Measurements from ENCODE around the gene HS6ST2.

HS6ST2 gene

DNA sequence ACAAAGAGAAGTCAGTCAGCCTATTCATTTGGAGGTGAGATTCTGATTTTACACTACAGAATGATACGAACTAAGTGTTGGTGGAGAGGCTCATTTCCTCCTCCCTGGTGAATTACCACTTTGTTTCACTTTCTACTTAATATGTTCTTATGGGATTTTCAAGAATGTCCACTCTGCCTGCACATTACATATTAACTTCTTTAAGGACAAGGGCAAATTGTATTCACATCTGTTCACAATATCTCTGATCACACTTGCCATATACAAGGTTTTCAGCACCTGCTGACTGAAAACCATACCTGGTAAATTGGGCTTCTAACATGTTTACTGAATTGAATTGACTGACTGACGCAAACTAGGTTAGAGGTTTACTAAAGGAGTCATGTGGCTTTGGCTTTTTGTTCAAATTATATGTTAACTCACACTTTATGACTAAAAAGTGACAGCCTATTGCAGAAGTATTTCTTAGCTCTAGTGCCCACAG, 281.2 kb downstream of the HS6ST2 start:
- Histone ChIP-seq H3K36me3 (ENCODE audit: control insufficient read depth, insufficient read depth, low read length) (no peaks in the 10 kb centered on the region), H3K27me3 (ENCODE audit: control insufficient read depth, insufficient read depth, low read length) (no peaks in the 10 kb centered on the region), H3K4me3 (ENCODE audit: low read length) (no peak overlapping the region), H3K4me1 (ENCODE audit: control insufficient read depth, insufficient read depth, low read length) (no peaks in the 10 kb centered on the region), H3K9ac (ENCODE audit: low read length) (no peak overlapping the region), H3K9me3 (ENCODE audit: control insufficient read depth, low read length) (no peaks in the 10 kb centered on the region)

DNA sequence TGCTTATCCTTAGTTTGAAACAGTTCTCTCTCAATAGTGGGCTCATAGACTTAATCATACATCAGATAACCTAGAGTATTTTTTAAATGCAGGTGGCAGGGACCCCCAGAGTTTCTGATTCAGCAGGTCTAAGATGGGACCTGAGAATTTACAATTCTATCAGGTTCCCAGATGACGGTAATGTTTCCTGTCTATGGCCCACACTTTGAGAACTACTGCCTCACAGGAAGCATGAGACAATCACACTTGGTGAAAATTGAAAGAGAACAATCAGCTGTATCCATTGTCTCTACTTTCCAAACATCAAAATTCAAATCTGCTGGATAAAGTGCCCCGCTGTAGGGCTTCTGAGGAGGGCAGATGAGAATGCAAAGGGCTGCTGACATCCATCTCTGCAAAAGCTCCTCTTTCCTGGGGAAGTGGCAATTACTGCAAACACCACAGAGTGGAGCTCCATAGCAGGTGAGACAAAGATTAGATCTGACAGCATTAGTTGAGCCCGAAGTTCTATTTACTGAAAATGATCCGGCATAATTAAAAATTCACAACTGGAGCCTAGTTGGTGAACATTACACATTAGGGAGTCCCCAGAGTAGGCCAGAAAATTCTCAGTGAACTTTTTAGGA, 281.8 kb downstream of the HS6ST2 start:
- H3K9me3 ChIP-seq (ENCODE audit: control insufficient read depth, low read length), result no peaks in the 10 kb centered on the region
- H3K36me3 ChIP-seq (ENCODE audit: control insufficient read depth, insufficient read depth, low read length), result no peaks in the 10 kb centered on the region
- no peaks in the 10 kb centered on the region for H3K27me3 ChIP-seq (ENCODE audit: control insufficient read depth, insufficient read depth, low read length)
- H3K4me3 ChIP-seq (ENCODE audit: low read length), result no peak overlapping the region
- no peak overlapping the region for H3K9ac ChIP-seq (ENCODE audit: low read length)
- H3K4me1 ChIP-seq (ENCODE audit: control insufficient read depth, insufficient read depth, low read length), result no peaks in the 10 kb centered on the region

DNA sequence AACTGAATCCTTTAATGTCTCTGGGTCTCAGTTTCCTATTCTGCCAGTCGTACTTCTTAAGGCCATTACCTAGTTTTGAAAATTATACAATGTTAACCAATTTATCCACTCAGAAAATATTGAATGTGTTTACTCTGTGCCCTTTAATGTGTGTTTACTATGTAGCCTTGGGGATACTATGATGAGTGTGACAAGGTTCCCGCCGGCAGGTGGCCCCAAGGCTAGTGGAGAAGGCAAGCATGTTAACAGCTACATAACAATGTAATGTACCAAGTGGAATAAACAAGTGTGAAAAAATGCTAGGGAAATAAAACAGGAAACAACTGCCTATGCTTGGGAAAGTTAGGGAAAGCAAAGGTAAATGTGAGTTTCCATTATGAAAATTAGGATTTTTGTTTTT, 282.3 kb downstream of the HS6ST2 start:
- H3K9ac ChIP-seq (ENCODE audit: low read length), result no peak overlapping the region
- no peaks in the 10 kb centered on the region for H3K36me3 ChIP-seq (ENCODE audit: control insufficient read depth, insufficient read depth, low read length)
- H3K4me3 ChIP-seq (ENCODE audit: low read length), result no peak overlapping the region
- H3K4me1 ChIP-seq (ENCODE audit: control insufficient read depth, insufficient read depth, low read length), result no peaks in the 10 kb centered on the region
- H3K27me3 ChIP-seq (ENCODE audit: control insufficient read depth, insufficient read depth, low read length), result no peaks in the 10 kb centered on the region
- no peaks in the 10 kb centered on the region for H3K9me3 ChIP-seq (ENCODE audit: control insufficient read depth, low read length)

DNA sequence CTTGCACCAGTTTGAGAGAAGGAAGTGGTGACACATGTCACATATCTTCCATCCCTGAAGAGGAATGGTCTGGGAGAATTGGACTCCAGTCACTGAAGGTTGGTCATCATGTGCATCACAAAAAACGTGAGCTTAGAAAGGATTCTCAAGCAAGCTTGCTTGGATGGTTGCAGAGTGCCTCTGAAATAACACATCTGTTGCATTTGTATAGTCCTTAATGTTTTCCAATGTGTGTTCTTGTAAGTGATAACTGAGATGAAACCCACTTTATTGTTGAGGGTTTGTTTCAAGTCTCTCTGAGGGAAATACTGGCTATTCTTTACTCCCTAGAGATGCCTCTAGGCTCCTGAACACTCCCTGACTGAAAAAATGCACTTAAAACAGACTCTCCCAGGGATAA, 285.1 kb downstream of the HS6ST2 start:
- H3K36me3 ChIP-seq (ENCODE audit: control insufficient read depth, insufficient read depth, low read length), result no peaks in the 10 kb centered on the region
- H3K4me1 ChIP-seq (ENCODE audit: control insufficient read depth, insufficient read depth, low read length), result no peaks in the 10 kb centered on the region
- H3K27me3 ChIP-seq (ENCODE audit: control insufficient read depth, insufficient read depth, low read length), result no peaks in the 10 kb centered on the region
- no peak overlapping the region for H3K9ac ChIP-seq (ENCODE audit: low read length)
- H3K4me3 ChIP-seq (ENCODE audit: low read length), result no peak overlapping the region
- H3K9me3 ChIP-seq (ENCODE audit: control insufficient read depth, low read length), result no peaks in the 10 kb centered on the region

DNA sequence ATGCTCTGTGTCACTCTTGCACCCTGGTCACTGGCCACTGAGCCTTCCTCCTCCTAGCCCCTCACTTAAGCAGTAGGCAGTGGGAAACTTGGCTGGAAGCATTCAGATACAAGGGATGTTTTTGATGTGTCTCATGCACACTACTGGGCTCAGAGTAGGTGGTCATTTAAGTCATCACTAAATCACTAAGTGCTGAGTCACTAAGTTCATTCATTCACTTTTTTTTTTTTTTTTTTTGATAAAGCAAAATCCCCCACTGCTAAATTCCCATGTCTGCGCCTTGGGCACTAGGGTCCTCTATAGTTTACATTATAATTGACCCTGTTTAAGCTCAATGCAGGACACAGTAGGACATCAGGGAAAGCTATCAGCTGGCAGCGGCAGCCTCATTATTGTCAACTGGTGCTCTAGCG, 287.2 kb downstream of the HS6ST2 start:
- H3K4me1 ChIP-seq (ENCODE audit: control insufficient read depth, insufficient read depth, low read length), result no peaks in the 10 kb centered on the region
- no peaks in the 10 kb centered on the region for H3K27me3 ChIP-seq (ENCODE audit: control insufficient read depth, insufficient read depth, low read length)
- H3K4me3 ChIP-seq (ENCODE audit: low read length), result no peak overlapping the region
- no peak overlapping the region for H3K9ac ChIP-seq (ENCODE audit: low read length)
- H3K9me3 ChIP-seq (ENCODE audit: control insufficient read depth, low read length), result no peaks in the 10 kb centered on the region
- no peaks in the 10 kb centered on the region for H3K36me3 ChIP-seq (ENCODE audit: control insufficient read depth, insufficient read depth, low read length)

DNA sequence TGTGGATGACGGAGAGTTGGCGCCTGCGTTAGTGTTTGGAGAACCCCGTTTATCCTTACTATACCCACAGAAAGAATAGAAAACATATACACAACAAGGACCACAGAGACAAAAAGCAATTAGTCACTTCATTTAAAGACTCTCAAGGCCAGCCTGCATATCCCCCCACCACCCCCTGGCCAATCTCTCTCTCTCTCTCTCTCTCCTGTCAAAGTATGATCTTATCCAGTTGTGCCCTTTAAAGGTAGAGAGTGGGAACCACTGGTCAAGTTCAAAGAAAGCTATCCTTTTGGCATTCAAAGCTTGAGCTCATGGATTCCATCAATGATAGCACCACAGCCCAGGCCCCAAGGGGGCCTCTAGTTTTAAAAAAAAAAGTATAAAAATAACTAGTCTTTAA, 289.3 kb downstream of the HS6ST2 start:
- Histone ChIP-seq H3K4me1 (ENCODE audit: control insufficient read depth, insufficient read depth, low read length) (no peaks in the 10 kb centered on the region), H3K9me3 (ENCODE audit: control insufficient read depth, low read length) (no peaks in the 10 kb centered on the region), H3K9ac (ENCODE audit: low read length) (no peak overlapping the region), H3K27me3 (ENCODE audit: control insufficient read depth, insufficient read depth, low read length) (no peaks in the 10 kb centered on the region), H3K36me3 (ENCODE audit: control insufficient read depth, insufficient read depth, low read length) (no peaks in the 10 kb centered on the region), H3K4me3 (ENCODE audit: low read length) (no peak overlapping the region)

DNA sequence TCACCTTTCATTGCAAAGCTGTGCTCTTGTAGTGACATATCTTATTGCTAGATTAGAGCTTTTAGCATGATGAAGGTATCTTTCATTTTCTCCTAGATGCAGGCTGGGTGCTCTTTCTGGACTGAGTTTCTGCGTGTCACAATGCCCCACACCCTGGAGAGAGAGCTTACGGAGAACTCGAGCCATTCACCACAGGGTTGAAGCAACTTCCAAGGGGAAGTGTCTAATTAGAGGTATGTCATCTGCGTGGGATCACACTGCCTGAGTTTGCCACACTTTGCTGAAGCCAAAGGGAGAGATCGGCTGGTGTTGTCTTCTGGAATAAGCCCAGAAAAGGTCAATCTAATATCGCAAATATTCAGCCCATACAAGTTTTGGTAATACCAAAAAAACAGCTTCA, 290.3 kb downstream of the HS6ST2 start:
- Histone ChIP-seq H3K36me3 (ENCODE audit: control insufficient read depth, insufficient read depth, low read length) (no peaks in the 10 kb centered on the region), H3K9ac (ENCODE audit: low read length) (no peak overlapping the region), H3K4me3 (ENCODE audit: low read length) (no peak overlapping the region), H3K27me3 (ENCODE audit: control insufficient read depth, insufficient read depth, low read length) (no peaks in the 10 kb centered on the region), H3K4me1 (ENCODE audit: control insufficient read depth, insufficient read depth, low read length) (no peaks in the 10 kb centered on the region), H3K9me3 (ENCODE audit: control insufficient read depth, low read length) (no peaks in the 10 kb centered on the region)

DNA sequence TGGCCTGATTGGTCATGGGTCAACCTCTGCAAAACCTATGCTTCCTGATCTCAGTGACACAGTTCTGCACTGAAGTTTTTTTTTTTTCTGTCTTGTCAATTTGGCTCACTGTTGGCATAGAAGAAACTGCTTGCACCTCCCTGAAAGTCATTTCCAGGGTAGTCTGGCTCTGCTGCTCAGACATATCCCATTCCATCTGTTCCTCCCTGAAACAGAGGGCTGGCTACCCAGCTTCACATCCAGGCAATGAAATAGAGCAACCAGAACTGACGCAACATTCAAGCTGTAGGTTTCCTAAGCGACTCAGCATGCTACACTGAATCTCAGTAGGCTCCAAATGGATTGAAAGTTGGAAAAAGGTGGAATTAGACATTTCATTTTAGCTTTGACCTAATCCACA, 292.8 kb downstream of the HS6ST2 start:
- Histone ChIP-seq H3K4me3 (ENCODE audit: low read length) (no peak overlapping the region), H3K36me3 (ENCODE audit: control insufficient read depth, insufficient read depth, low read length) (no peaks in the 10 kb centered on the region), H3K9me3 (ENCODE audit: control insufficient read depth, low read length) (no peaks in the 10 kb centered on the region), H3K27me3 (ENCODE audit: control insufficient read depth, insufficient read depth, low read length) (no peaks in the 10 kb centered on the region), H3K4me1 (ENCODE audit: control insufficient read depth, insufficient read depth, low read length) (no peaks in the 10 kb centered on the region), H3K9ac (ENCODE audit: low read length) (no peak overlapping the region)

DNA sequence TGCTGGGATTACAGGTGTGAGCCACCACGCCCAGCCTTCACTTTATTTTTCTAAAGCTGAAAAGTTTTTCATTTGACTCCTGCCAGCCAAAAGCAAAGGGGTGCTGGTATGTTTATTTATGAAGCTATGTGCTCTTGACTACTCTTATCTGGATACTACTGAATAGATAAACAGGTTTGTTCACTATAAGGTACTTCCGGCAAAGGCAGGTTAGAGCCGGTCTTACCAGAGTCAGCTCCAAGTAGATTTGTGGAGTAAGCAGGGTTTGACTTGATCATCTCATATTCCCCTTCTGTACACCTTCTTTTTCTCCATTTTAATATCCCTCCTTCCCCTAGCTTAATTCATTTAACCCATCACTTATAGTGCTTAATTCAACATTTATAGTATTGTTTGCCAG, 294.2 kb downstream of the HS6ST2 start:
- Histone ChIP-seq H3K9ac (ENCODE audit: low read length) (no peak overlapping the region), H3K36me3 (ENCODE audit: control insufficient read depth, insufficient read depth, low read length) (no peaks in the 10 kb centered on the region), H3K4me3 (ENCODE audit: low read length) (no peak overlapping the region), H3K4me1 (ENCODE audit: control insufficient read depth, insufficient read depth, low read length) (no peaks in the 10 kb centered on the region), H3K27me3 (ENCODE audit: control insufficient read depth, insufficient read depth, low read length) (no peaks in the 10 kb centered on the region), H3K9me3 (ENCODE audit: control insufficient read depth, low read length) (no peaks in the 10 kb centered on the region)

DNA sequence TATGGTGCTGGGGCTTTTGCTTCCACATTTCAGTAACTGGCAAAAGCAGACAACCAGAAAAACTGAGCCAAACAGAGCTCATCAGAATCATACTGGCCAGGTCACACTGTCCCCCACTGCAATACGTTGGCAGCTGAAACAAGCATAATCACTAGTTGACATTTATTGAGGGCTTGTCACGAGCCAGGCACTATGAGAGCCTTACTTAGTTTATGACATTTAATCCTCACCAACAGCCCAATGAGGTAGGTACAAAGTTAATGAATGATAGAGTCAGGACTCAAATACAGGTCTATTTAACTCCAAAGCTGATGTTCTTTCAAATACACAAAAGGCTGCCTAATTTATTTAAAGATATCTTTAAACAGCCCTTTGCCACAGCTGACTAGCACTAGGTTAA, 295.6 kb downstream of the HS6ST2 start:
- Histone ChIP-seq H3K4me1 (ENCODE audit: control insufficient read depth, insufficient read depth, low read length) (no peaks in the 10 kb centered on the region), H3K4me3 (ENCODE audit: low read length) (no peak overlapping the region), H3K9me3 (ENCODE audit: control insufficient read depth, low read length) (no peaks in the 10 kb centered on the region), H3K9ac (ENCODE audit: low read length) (no peak overlapping the region), H3K27me3 (ENCODE audit: control insufficient read depth, insufficient read depth, low read length) (no peaks in the 10 kb centered on the region), H3K36me3 (ENCODE audit: control insufficient read depth, insufficient read depth, low read length) (no peaks in the 10 kb centered on the region)

DNA sequence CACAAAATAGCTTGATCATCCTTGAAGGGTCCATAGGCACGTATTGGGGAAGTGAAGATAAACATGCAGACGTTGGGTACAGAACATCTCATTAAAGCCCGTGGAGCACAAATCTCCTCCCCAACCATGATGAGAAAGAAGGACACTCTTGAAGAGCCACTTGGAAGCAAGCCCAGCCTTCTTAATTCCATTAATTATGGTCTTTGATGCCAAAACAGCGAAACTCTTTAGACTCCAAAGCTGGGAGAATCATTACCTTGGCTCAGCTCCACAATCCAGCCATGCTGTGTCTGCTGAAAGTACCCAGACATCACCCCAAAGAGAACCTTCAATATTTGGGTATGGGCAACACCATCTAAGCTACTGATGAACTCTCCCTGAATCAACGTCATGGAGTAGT, 300.6 kb downstream of the HS6ST2 start:
- no peak overlapping the region for H3K9ac ChIP-seq (ENCODE audit: low read length)
- H3K4me3 ChIP-seq (ENCODE audit: low read length), result no peak overlapping the region
- no peaks in the 10 kb centered on the region for H3K27me3 ChIP-seq (ENCODE audit: control insufficient read depth, insufficient read depth, low read length)
- no peaks in the 10 kb centered on the region for H3K9me3 ChIP-seq (ENCODE audit: control insufficient read depth, low read length)
- H3K4me1 ChIP-seq (ENCODE audit: control insufficient read depth, insufficient read depth, low read length), result no peaks in the 10 kb centered on the region
- H3K36me3 ChIP-seq (ENCODE audit: control insufficient read depth, insufficient read depth, low read length), result no peaks in the 10 kb centered on the region

DNA sequence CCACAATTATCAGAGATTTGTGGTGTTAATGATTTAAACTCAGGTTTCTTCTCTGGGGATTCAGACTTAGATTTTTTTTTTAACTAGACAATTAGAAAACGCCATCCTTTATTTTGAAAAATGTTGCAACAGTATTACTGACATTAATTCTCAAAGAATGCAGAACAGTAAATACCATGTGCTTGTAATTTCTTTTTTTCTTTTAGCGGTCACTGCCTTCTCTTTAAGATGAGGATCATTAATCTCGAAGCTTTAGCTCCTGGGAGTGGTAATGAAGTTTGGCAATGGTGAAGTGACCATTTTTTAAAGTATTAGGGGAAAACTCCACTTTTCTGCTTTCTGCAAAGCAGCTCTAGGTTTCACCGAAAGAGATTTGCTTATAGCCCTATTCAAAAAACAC, 305.6 kb downstream of the HS6ST2 start:
- H3K36me3 ChIP-seq (ENCODE audit: control insufficient read depth, insufficient read depth, low read length), result no peaks in the 10 kb centered on the region
- no peaks in the 10 kb centered on the region for H3K9me3 ChIP-seq (ENCODE audit: control insufficient read depth, low read length)
- H3K4me1 ChIP-seq (ENCODE audit: control insufficient read depth, insufficient read depth, low read length), result no peaks in the 10 kb centered on the region
- no peaks in the 10 kb centered on the region for H3K27me3 ChIP-seq (ENCODE audit: control insufficient read depth, insufficient read depth, low read length)
- H3K4me3 ChIP-seq (ENCODE audit: low read length), result no peak overlapping the region
- no peak overlapping the region for H3K9ac ChIP-seq (ENCODE audit: low read length)

Measured in mucosa of stomach (tissue), 1 donor.